Measurements from ENCODE around the gene MRS2.

DNA sequence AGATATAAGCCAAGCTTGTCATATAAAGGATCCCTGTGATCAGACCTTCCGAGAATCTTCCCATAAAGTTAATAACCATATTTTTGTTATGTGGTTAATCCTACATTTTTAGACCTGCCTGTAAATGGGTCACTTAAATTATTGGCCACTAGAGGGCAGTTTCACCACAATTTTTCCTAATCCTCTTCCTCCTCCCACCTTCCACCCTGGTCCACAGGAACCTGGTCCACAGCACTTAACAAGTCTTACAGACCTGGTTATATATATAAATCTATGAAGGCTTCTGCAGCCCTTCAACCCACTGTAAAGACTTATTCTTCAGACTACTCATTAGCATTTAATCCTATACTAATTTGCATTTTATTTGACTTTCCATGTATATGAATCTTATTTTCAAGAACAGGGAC lies 28.3 kb downstream of the MRS2 start:
- TF ChIP-seq, protein P1, sequence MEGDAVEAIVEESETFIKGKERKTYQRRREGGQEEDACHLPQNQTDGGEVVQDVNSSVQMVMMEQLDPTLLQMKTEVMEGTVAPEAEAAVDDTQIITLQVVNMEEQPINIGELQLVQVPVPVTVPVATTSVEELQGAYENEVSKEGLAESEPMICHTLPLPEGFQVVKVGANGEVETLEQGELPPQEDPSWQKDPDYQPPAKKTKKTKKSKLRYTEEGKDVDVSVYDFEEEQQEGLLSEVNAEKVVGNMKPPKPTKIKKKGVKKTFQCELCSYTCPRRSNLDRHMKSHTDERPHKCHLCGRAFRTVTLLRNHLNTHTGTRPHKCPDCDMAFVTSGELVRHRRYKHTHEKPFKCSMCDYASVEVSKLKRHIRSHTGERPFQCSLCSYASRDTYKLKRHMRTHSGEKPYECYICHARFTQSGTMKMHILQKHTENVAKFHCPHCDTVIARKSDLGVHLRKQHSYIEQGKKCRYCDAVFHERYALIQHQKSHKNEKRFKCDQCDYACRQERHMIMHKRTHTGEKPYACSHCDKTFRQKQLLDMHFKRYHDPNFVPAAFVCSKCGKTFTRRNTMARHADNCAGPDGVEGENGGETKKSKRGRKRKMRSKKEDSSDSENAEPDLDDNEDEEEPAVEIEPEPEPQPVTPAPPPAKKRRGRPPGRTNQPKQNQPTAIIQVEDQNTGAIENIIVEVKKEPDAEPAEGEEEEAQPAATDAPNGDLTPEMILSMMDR (IDR thresholded peaks at IDR 0.05), result peak; percentile 52 to 68 (median 62)
- TF ChIP-seq EP300 (IDR thresholded peaks at IDR 0.05), result no peak
- no peak for TF ChIP-seq POLR2AphosphoS5 (IDR thresholded peaks at IDR 0.05)
